Heart left ventricle (tissue), 13 donors: ENCODE data around the gene P3R3URF.

Experiments used
- CTCF ChIP-seq, 12 donors: fragments of 200-600 bp; sonication (generic) in 4 of 12; IDR thresholded peaks; one replicate each; pipeline versions ENCODE4 v1.5.0 to v1.8.0; 2018 to 2022; ENCODE audit warnings: antibody characterized with exemption in 12 of 12, mild to moderate bottlenecking in 5 of 12
- POLR2A ChIP-seq, 2 donors: fragments of 450-650 bp; IDR thresholded peaks; one replicate each; pipeline ENCODE4 v1.6.1; 2017; ENCODE audit warnings: antibody characterized with exemption in 2 of 2, mild to moderate bottlenecking in 2 of 2, moderate library complexity in 2 of 2
- donor health status: ischemic (EF 13 %, LVEDD 7.1; RV severe dilation, severe dysfunction).
- donor health status: DM: no; HTN: yes; CAD: no.
- donor health status: DM: no; HTN: no; CAD: no.
- donor health status: ischemic (EF 25% LVEDD 6.9; RV normal size, moderate dysfunction).
- donor health status: ischemic (EF 25% LVEDD 5.7; RV mildly dilated, moderate dysfunction).
- donor health status: ischemic (EF 35%, LVEDD 5.7; RV mildly dilated, moderate dysfunction).
- donor health status: nonischemic (EF 11% LVEDD 7.7; RV severe dilation, severe dysfunction).
- donor health status: DM: yes; HTN: yes; CAD: no.
- donor health status: PGD.
- donor health status: ischemic (EF 29% LVEDD 5.4; RV normal size, mild dysfunction).
- donor health status: nonischemic (EF 23%, LVEDD 6.1; RV moderate dilation, normal function).

- no peak for TF ChIP-seq CTCF (IDR thresholded peaks at IDR 0.05)
- no peak for TF ChIP-seq POLR2A (IDR thresholded peaks at IDR 0.05)
Observed at GRCh38 chr1:46131712-46132528, 44.4 kb downstream of the P3R3URF start.
